ENCODE results near the gene HIP1. TPM values are rescaled to one million over a fixed set of nuclear protein-coding genes. Genes with fewer than 3 reads are reported as not detected.
"Not testable (repeated sequence)": the region's sequence is repeated elsewhere in the genome, so short reads cannot be mapped to it uniquely, and the experiment has no call there.

Gene HIP1
- total and polyA plus RNA-seq, 9 of the 15 experiments (the other 6 are each of a cell fraction or from before 2014, with no cell fraction given) = 2.4 to 13.7 (median 9.5) TPM

DNA sequence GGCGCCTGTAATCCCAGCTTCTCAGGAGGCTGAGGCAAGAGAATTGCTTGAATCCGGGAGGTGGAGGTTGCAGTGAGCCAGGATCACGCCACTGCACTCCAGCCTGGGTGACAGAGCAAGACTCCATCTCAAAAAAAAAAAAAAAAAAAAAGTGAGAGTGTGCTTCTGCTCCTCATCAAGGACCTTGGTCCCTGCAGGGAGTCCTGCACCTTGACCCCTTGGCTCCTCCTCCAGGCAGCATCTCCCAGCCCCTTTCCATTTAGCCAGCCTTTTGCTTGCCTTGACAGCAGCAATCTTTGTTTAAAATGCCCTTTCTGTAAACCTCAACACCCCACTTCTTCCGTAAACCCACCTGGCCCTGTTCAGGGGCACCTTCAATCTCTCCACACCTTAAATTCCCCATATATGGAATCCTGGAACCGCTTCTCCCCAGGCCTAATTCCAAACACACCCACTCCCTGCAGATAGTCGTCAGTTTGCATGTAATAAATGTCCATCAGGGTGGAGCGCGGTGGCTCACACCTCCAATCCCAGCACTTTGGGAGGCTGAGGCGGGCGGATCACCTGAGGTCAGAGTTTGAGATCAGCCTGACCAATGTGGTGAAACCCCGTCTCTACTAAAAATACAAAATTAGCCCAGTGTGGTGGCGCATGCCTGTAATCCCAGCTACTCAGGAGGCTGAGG, 145.1 kb downstream of the HIP1 start:
- in situ Hi-C loops (cut with MboI); H3K79me2 ChIP-seq (ENCODE audit: control insufficient read depth, insufficient read depth, low read length); CTCF ChIA-PET (ENCODE audit: low intra/inter-chr PET ratio); BruUV-seq (replicated peaks); intact Hi-C loops (cut with micrococcal nuclease); H3K9me1 ChIP-seq (ENCODE audit: control insufficient read depth, insufficient read depth, low read length); ATAC-seq; DNase-seq (ENCODE audit: extremely low read depth in 1 of 4, low spot score in 3 of 4); H3K27me3 ChIP-seq (ENCODE audit: control insufficient read depth in 2 of 2, insufficient read depth in 2 of 2, low read length in 2 of 2); H3K9me3 ChIP-seq (replicated peaks; ENCODE audit: control insufficient read depth, insufficient read depth, low read depth, low read length); H3K9ac ChIP-seq (ENCODE audit: insufficient read depth in 1 of 2, low read depth in 2 of 2, low read length in 2 of 2); H2AFZ ChIP-seq (ENCODE audit: low read depth, low read length); H3K36me3 ChIP-seq (ENCODE audit: control insufficient read depth, insufficient read depth, low read length); H4K20me1 ChIP-seq (replicated peaks; ENCODE audit: control insufficient read depth, insufficient read depth, low read length); H3K4me3 ChIP-seq; H3K27ac ChIP-seq (ENCODE audit: extremely low read depth, low read depth, low read length); H3K4me2 ChIP-seq (ENCODE audit: insufficient read depth, low read length); TF ChIP-seq NR2C1 (tag; IDR thresholded peaks at IDR 0.05): not testable (repeated sequence)
- peak; percentile 40; the same call in 1 of the 2 replicates for TF ChIP-seq NR2C1 (IDR thresholded peaks at IDR 0.05)
- peak; percentile 15 for FAIRE-seq
- peaks cover 7 to 14% of the 10 kb centered on the region in 2 experiments; a peak in 4 of 5 replicates for H3K4me1 ChIP-seq (replicated peaks in 1 of 2; ENCODE audit: control insufficient read depth in 2 of 2, insufficient read depth in 2 of 2, low read length in 2 of 2)
- WGBS (ENCODE audit: insufficient coverage, low coverage, missing lambda C conversion rate) = 79% methylated on average over 11 of the region's 12 CpGs
- POLR2A ChIA-PET = interaction anchor here (1.0 kb wide), 1 partner anchor 11 kb away, joined by 3 read pairs; no protein-coding TSS in a partner anchor

GRCh38 chr7:75591467-75592255, 147.1 kb downstream of the HIP1 start:
- H3K9ac ChIP-seq (ENCODE audit: insufficient read depth in 1 of 2, low read depth in 2 of 2, low read length in 2 of 2) = no peak overlapping the region
- in situ Hi-C loops (cut with MboI) = no loop called here
- H3K4me2 ChIP-seq (ENCODE audit: insufficient read depth, low read length) = no peak overlapping the region
- H2AFZ ChIP-seq (ENCODE audit: low read depth, low read length) = no peak overlapping the region
- ChIA-PET POLR2A (interaction anchor here (0.7 to 0.8 kb wide), 2 partner anchors 34 to 64 kb away, joined by 3 to 4 read pairs; no protein-coding TSS in a partner anchor), CTCF (ENCODE audit: low intra/inter-chr PET ratio) (no interaction called here)
- no peak overlapping the region for H3K27ac ChIP-seq (ENCODE audit: extremely low read depth, low read depth, low read length)
- FAIRE-seq (no peak), DNase-seq (ENCODE audit: extremely low read depth in 1 of 4, low spot score in 3 of 4) (no peak), ATAC-seq (no peak)
- peaks cover 2 to 7% of the 10 kb centered on the region in 2 experiments; a peak in 2 of 5 replicates for H3K4me1 ChIP-seq (replicated peaks in 1 of 2; ENCODE audit: control insufficient read depth in 2 of 2, insufficient read depth in 2 of 2, low read length in 2 of 2)
- no peaks in the 10 kb centered on the region for H3K79me2 ChIP-seq (ENCODE audit: control insufficient read depth, insufficient read depth, low read length)
- H3K36me3 ChIP-seq (ENCODE audit: control insufficient read depth, insufficient read depth, low read length) = no peaks in the 10 kb centered on the region
- H3K9me3 ChIP-seq (replicated peaks; ENCODE audit: control insufficient read depth, insufficient read depth, low read depth, low read length) = no peaks in the 10 kb centered on the region
- 49% methylated on average over 4 of the region's 5 CpGs for WGBS (ENCODE audit: insufficient coverage, low coverage, missing lambda C conversion rate)
- H3K9me1 ChIP-seq (ENCODE audit: control insufficient read depth, insufficient read depth, low read length) = no peaks in the 10 kb centered on the region
- intact Hi-C loops (cut with micrococcal nuclease) = no loop called here
- BruUV-seq (replicated peaks) = no TSS peak
- H3K27me3 ChIP-seq (ENCODE audit: control insufficient read depth in 2 of 2, insufficient read depth in 2 of 2, low read length in 2 of 2) = no peaks in the 10 kb centered on the region
- no peak overlapping the region for H3K4me3 ChIP-seq
- TF ChIP-seq DNMT1 (IDR thresholded peaks at IDR 0.05) = no peak
- TF ChIP-seq ZNF121 (CRISPR knock-in tag; conservative IDR thresholded peaks at IDR 0.05) = peak; percentile 59; the same call in 1 of the 2 replicates
- no peak for TF ChIP-seq SOX6 (IDR thresholded peaks at IDR 0.05)
- H4K20me1 ChIP-seq (replicated peaks; ENCODE audit: control insufficient read depth, insufficient read depth, low read length) = no peaks in the 10 kb centered on the region
